Stimulated activated CD8-positive, alpha-beta memory T cell treated with anti-CD3 and anti-CD28 coated beads, Interleukin-15, amount 100 ng/mL, for 48 hours (primary cell): ENCODE results near the gene DNAJA1.
"Not testable (repeated sequence)": the region's sequence is repeated elsewhere in the genome, so short reads cannot be mapped to it uniquely, and the experiment has no call there.

Experiments used
- DNase-seq, 2 donors: peaks; one replicate each; pipeline ENCODE4 v3.0.0-alpha.2; 2020; ENCODE audit warnings: low read depth in 2 of 2

Gene DNAJA1

DNA sequence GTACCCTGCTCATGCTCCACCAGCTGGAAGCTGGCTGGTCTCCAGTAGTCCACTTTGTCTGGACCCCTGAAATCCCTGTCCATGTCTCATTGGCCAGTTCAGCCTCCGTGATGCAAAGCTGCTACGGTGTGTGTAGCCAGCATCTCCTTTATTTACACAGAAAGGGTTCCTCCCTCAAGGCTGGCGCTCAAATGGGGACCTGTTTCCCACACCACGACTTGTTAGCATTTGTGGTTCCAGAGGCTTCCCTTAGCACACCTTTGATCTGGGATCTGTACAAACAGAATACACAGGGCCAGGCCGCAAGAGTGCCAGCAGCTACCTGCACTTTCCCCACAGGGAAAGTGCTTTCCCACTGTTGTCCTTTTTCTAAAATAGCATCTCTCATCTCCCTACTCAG is 57.1 kb downstream of the DNAJA1 start:
- DNase-seq, result no peak

DNA sequence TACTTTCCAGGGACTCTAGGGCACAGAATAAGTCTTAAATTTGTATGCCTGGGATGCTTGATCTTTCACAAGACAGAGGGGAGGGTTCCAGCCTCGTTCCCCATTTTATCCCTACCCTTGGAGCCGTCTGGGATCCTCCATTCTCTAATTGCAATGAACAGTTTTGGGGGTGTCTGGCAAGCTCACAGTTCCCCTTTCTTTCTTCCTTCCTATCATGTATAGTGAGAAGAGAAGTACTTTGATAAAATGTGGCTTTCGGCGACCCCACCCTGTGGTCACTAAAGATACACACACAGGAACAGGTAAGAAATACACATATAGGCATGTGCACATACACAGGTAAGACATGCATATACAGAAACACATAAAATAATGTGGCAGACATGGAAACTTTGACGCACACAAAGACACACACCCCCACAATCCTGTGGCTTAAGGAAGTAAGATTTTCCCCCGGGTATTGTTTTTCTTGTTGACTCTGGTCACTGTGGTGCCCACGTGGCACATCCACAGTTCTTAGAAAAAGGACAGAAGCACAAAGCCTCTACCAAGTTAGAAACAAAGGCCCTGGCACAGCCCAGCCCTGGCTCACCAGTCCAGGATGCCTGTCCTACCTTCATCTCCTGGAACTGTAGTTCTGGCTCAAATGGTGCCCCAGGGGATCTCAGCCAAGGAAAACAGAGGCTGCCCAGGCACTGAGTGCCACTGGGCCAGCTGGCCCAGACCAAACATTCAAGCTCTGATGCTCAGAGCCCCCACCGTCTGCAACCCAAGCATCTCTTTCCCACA is 57.7 kb downstream of the DNAJA1 start:
- DNase-seq, result no peak

DNA sequence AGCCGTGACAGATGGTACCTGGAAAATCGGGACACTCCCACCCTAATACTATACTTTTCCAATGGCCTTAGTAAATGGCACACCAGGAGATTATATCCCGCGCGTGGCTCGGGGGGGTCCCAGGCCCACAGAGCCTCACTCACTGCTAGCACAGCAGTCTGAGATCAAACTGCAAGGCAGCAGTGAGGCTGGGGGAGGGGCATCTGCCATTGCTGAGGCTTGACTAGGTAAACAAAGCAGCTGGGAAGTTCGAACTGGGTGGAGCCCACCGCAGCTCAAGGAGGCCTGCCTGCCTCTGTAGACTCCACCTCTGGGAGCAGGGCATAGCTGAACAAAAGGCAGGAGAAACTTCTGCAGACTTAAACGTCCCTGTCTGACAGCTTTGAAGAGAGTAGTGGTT is 60.6 kb downstream of the DNAJA1 start:
- not testable (repeated sequence) for DNase-seq
